Forelimb muscle (tissue), 1 donor: ENCODE data around the gene MAPKBP1. TPM values are rescaled to one million over a fixed set of nuclear protein-coding genes. Genes with fewer than 3 reads are reported as not detected.

Source experiments
- DNase-seq: peaks from one replicate; pipeline ENCODE4 v3.0.0-alpha.2; 2013; ENCODE audit warnings: low read depth
- polyA plus RNA-seq: library from polyadenylated mRNA; unstranded; fragments of 120-200 nt; gene quantifications from one replicate; pipeline ENCODE4 v1.2.1, GENCODE V29; 2013; ENCODE audit not compliant: insufficient read length

Gene MAPKBP1
- polyA plus RNA-seq, 1 donor, result 11.1 TPM

DNA sequence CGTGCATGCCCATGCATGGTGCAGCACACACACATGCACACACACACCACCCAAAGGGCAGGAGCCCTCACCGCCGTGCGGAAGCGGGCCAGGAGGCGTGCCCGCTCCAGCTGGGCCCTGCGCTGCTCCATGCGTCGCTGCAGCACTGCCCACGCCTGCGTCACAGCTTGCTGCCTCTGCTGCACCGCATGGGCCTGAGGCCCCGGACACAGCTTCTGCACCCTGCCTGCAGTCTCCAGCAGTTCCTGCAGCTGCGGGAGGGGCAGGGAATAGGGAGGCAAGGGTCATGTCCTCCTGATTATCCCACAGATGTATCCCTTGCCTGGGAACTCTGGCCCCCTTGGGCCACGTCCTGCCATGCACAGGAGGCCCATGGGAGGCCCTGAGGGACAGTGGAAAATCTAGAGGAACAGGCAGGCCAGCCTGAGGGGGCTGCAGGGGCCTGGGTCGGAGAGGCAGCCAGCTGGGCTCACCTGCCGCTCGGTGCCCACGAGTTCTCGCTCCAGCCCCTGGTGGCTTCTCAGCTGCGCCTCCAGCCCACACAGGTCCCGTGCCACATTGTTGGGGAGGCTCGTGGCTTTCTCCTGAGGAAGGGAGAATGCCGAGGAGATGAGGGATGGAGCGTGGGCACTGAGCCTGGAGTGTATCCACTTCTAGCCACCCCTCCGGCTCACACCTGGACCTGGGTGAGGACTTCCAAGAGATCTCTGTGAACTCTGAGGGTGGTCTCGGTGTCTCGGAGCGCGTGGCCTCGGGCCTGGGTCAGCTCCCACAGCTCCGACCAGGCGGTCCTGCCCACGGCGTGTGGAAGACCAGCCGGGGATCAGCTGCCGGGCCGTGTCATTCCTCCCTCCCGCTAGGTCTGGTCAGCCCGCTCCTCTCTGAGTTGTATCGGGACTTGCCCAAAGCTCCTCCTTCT is 95.7 kb downstream of the MAPKBP1 start:
- no peak for DNase-seq

DNA sequence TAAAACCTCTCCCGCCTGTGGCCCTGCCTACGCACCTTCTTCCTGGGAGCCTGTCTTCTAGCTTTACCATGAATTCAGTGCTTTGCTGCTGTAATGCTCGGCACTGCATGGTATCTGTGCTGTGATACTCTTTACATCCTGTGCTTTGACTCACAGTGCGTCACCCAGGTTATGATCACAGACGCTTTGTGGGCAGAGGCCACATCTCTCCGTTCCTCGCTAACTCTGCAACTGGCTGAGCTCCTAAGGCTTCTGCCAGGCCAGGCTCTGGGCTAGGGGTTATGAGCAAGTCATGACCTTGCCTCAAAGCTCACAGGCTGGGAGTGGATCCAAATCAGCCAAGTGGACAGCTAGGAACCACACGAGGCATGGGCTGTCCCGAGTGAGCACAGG is 96.4 kb downstream of the MAPKBP1 start:
- DNase-seq, result no peak

DNA sequence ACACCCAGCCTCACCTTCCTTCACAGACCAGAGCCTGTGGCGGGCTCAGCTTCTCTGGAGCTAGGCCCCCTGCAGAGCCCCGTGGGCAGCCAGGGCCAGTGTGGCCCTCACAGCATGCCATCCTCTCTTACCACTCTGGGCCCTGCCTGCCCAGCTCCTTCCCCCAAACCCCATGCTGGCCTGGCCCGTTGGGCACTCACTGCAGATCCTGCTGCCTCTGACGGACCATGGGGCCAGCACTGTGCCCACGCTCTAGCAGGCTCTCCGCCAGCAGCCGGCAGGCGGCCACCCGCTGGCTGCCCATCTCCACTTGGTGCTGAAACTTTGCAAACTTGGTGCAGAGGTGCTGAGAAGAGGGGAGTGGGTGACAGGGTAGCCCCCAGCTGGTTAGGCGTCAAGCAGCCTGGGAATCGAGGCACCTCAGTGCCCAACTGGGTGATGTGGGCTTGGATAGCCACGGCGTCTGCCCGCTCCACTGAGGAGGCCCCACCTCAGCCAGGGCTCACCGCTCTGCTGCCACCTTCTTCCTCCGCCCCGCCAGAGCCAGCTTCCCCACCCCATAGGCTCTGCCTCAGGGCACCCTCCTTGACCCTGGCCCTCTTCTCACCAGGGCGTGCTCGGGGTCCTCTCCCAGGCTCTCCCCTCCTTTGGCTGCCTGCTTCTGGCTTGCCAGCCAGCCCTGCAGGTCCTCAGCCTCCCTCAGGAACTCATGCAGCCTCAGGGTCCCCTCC is 97.1 kb downstream of the MAPKBP1 start:
- no peak for DNase-seq

DNA sequence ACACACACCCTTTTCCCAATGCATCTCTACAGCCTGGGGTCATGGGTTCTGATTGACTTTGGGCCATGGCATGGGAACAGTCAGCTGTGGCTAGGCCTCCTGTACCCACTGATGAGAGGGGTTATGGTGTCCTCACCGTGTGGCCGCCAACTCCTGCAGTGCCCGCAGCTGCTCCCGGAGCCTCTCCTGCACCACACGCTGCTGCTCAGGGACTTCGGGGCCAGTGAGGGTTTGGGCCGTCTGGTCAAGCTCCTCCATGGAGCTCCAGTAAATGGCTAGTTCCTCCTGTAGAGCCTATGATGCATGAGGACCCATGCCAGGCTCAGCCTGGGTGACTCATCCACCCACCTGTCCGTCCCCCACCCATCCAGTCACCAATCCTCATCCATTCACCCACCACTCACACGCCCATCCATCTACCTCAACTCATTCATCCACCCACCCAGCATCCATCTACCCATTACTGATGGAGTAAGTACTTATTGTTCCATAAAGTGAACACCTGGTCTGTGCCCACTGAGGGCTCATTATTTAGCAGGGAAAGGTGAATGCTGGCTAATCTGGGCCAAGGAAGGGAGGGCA is 98.0 kb downstream of the MAPKBP1 start:
- DNase-seq, result no peak

DNA sequence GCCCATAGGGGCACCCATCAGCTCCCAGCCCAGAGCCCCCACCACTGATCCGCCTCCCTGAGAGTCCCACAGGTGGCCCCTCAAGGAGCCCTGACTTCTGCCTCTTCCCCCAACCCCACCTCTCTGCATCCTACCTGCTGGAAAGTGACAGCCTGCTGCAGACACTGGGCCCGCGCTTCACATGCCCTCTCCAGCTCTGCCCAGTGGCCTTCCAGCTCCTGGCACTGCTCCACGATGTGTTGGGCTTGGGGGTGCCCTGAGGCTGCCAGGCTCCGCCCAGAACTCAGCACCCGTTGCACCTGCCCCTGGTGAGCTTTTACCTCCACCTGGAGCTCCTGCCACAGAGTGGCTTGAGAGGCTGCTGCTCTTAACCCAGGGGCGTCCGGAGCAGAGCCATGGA is 99.4 kb downstream of the MAPKBP1 start:
- no peak for DNase-seq

DNA sequence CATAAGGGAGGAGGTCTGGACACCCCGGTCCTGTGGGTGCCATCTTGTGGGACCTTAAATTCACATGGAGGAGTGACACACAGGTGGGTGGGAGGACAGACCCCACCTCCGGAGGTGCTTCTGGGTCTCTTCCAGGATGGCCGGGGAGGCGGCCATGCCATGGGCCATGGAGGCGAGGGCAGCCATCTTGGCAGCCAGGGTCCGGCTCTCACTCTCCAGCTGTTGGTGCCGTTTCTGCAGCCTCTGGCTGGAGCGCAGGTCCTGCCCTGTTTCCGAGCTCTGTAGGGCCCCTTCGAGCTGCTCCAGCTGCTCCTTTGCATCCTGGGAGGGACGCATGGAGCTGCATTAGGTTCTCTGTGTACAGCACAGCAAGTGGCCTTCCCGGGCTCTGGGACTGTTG is 100.5 kb downstream of the MAPKBP1 start:
- no peak for DNase-seq

- DNase-seq, result no peak
Measured at GRCh38 chr15:41876007-41876406, 101.7 kb downstream of the MAPKBP1 start.

DNA sequence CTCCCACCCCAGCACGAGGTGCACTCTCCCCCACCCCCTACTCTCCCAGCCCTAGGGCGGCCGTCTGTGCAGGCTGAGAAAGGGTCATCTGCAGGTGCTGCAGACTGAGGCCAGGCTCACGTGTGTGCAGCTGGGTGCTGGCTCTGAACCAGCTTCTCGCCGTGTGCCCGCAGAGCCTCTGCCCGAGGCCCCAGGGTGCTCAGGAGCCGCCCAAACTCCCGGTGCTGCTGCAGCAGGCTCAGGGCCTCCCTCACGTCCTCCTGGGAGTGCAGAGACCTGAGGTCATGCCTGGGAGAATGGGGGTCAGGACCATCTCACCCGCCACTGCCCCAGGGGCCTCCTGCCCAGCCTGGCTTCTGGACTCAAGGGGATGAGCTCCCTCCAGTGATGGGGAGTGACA is 102.4 kb downstream of the MAPKBP1 start:
- no peak for DNase-seq

Other genes with a start within 250 kb of the MAPKBP1 start
- 20.1 TPM for gene RPAP1, start 230.2 kb upstream of the MAPKBP1 start, polyA plus RNA-seq
- 15.9 TPM for gene TYRO3, start 215.3 kb upstream of the MAPKBP1 start, polyA plus RNA-seq
- gene MGA, start 114.1 kb upstream of the MAPKBP1 start, polyA plus RNA-seq, result 21.7 TPM
- 7.7 TPM for gene JMJD7, start 53.6 kb downstream of the MAPKBP1 start, polyA plus RNA-seq
- 7.8 TPM for gene PLA2G4B, start 64.4 kb downstream of the MAPKBP1 start, polyA plus RNA-seq
- 1.9 TPM for gene SPTBN5, start 119.6 kb downstream of the MAPKBP1 start, polyA plus RNA-seq
- gene EHD4, start 198.1 kb downstream of the MAPKBP1 start, polyA plus RNA-seq, result 39.6 TPM
- 2.0 TPM for gene PLA2G4E, start 246.6 kb downstream of the MAPKBP1 start, polyA plus RNA-seq